K562 (cell line): ENCODE results near the gene SPATA21. TPM values are rescaled to one million over a fixed set of nuclear protein-coding genes. Genes with fewer than 3 reads are reported as not detected.

Experiments used
- ATAC-seq: fragments of 200-7000 bp; cut with Tn5 transposase; 3 replicates; pipeline ENCODE4 v1.9.1; 2020; ENCODE audit warnings: moderate library complexity
- BruUV-seq: library from RNA; stranded (reverse); fragments of 400-500 nt; replicated peaks from 2 replicates; lab custom pipeline; 2021; lab: Mats Ljungman, UMichigan
- CTCF ChIA-PET: fragments of 300-600 bp; formaldehyde crosslinking; extraction: SDS; loops from one replicate; lab custom pipeline; 2021; ENCODE audit warnings: low intra/inter-chr PET ratio; lab: Yijun Ruan, JAX
- POLR2A ChIA-PET: fragments of 300-600, 350-650 bp; sonication (Branson Sonifier 250); formaldehyde crosslinking; extraction: SDS; loops from one replicate; lab custom pipeline; 2021; ENCODE audit warnings: antibody characterized with exemption, inconsistent platforms; lab: Yijun Ruan, JAX
- DNase-seq, 4 experiments: peaks; one replicate each; pipeline versions ENCODE4 v3.0.0 to v3.0.0-alpha.2; 2011 to 2018; ENCODE audit warnings: low spot score in 3 of 4, mixed read lengths in 3 of 4; ENCODE audit errors: extremely low read depth in 1 of 4
- FAIRE-seq: peaks from 2 replicates; lab custom pipeline; 2011; peaks lifted over from hg19 to GRCh38; lab: Jason Lieb, UNC
- H2AFZ ChIP-seq: 2 replicates; pipeline ENCODE4 v1.6.0; 2011; ENCODE audit warnings: low read depth, low read length, control low read depth, inconsistent platforms
- H3K27ac ChIP-seq: fragments of 200-600 bp; 3 replicates; pipeline ENCODE4 v1.8.0; 2011; ENCODE audit warnings: low read depth, mild to moderate bottlenecking, control low read depth, inconsistent platforms, low read length, moderate library complexity, mixed read lengths; ENCODE audit errors: extremely low read depth
- H3K27me3 ChIP-seq, 2 experiments: fragments of 300-600 bp in 1 of 2; 2 replicates in 1 of 2; 3 replicates in 1 of 2; pipeline versions ENCODE4 v1.6.0 to v1.8.0; 2011; ENCODE audit warnings: inconsistent platforms in 2 of 2, low read length in 2 of 2, mild to moderate bottlenecking in 1 of 2, mixed read lengths in 1 of 2, moderate library complexity in 1 of 2; ENCODE audit not compliant: control insufficient read depth in 2 of 2, insufficient read depth in 2 of 2
- H3K36me3 ChIP-seq: fragments of 300-600 bp; 3 replicates; pipeline ENCODE4 v1.8.0; 2011; ENCODE audit warnings: mild to moderate bottlenecking, low read length, inconsistent platforms; ENCODE audit not compliant: control insufficient read depth, insufficient read depth
- H3K4me1 ChIP-seq, 2 experiments: fragments of 200-600 bp in 1 of 2; replicated peaks in 1 of 2; 2 replicates in 1 of 2; 3 replicates in 1 of 2; pipeline versions ENCODE4 v1.5.1 to v1.8.0; 2011; ENCODE audit warnings: inconsistent platforms in 2 of 2, low read length in 2 of 2, mild to moderate bottlenecking in 1 of 2, mixed read lengths in 1 of 2, moderate library complexity in 1 of 2; ENCODE audit not compliant: control insufficient read depth in 2 of 2, insufficient read depth in 2 of 2
- H3K4me2 ChIP-seq: 2 replicates; pipeline ENCODE4 v1.6.1; 2011; ENCODE audit warnings: low read length, control low read depth, inconsistent platforms, mixed read lengths; ENCODE audit not compliant: insufficient read depth
- H3K4me3 ChIP-seq: fragments of 200-600 bp; sonication (generic), shearing (Covaris generic); 2 replicates; pipeline ENCODE4 v1.5.1; 2016; ENCODE audit warnings: control low read depth, inconsistent platforms
- H3K79me2 ChIP-seq: fragments of 200-600 bp; 3 replicates; pipeline ENCODE4 v1.8.0; 2011; ENCODE audit warnings: low read length, inconsistent platforms; ENCODE audit not compliant: control insufficient read depth, insufficient read depth
- H3K9ac ChIP-seq, 2 experiments: 2 replicates each; pipeline versions ENCODE4 v1.6.0 to v1.6.1; 2011; ENCODE audit warnings: low read depth in 2 of 2, low read length in 2 of 2, control low read depth in 1 of 2, inconsistent platforms in 1 of 2, mild to moderate bottlenecking in 1 of 2, mixed read lengths in 1 of 2; ENCODE audit not compliant: insufficient read depth in 1 of 2
- H3K9me1 ChIP-seq: one replicate; pipeline ENCODE4 v1.6.0; 2011; ENCODE audit warnings: inconsistent platforms, mild to moderate bottlenecking, low read length, moderate library complexity; ENCODE audit not compliant: control insufficient read depth, insufficient read depth
- H3K9me3 ChIP-seq: replicated peaks from 2 replicates; pipeline ENCODE4 v1.5.1; 2011; ENCODE audit warnings: low read depth, low read length, inconsistent platforms; ENCODE audit not compliant: control insufficient read depth, insufficient read depth
- H4K20me1 ChIP-seq: replicated peaks from 2 replicates; pipeline ENCODE4 v1.6.1; 2011; ENCODE audit warnings: low read length, inconsistent platforms, mixed read lengths; ENCODE audit not compliant: control insufficient read depth, insufficient read depth
- CXXC5 ChIP-seq: fragments of 250-450 bp; sonication (Bioruptor Pico); IDR thresholded peaks from 2 replicates; pipeline ENCODE4 v1.8.0; 2022; ENCODE audit warnings: inconsistent platforms, mild to moderate bottlenecking, moderate library complexity
- MGA ChIP-seq: fragments of 450-650 bp; IDR thresholded peaks from 2 replicates; pipeline ENCODE4 v1.6.1; 2016; ENCODE audit warnings: mild to moderate bottlenecking, moderate library complexity
- PURB ChIP-seq: sonication (generic); formaldehyde crosslinking; IDR thresholded peaks from 2 replicates; pipeline ENCODE4 v1.9.0; 2021; ENCODE audit warnings: low read depth, mild to moderate bottlenecking, missing genetic modification reagents
- SRSF3 ChIP-seq: fragments of 200-400 bp; formaldehyde crosslinking; IDR thresholded peaks from 2 replicates; pipeline ENCODE4 v1.6.1; 2016; ENCODE audit warnings: mild to moderate bottlenecking, low read length, moderate library complexity; ENCODE audit not compliant: insufficient read depth
- WGBS: fragments of 100-300 bp; shearing (Covaris generic); methylation state at CpG from one replicate; pipeline ENCODE4 v1.1.6; 2016; ENCODE audit warnings: low coverage, mixed read lengths; ENCODE audit not compliant: insufficient coverage; ENCODE audit errors: missing lambda C conversion rate; 5-methylcytosine and 5-hydroxymethylcytosine counted together
- in situ Hi-C: fragments of 300-500 bp; cut with MboI; formaldehyde crosslinking; loops from 4 replicates; pipeline ENCODE4 v1.15.0; 2018; ENCODE audit warnings: inconsistent platforms, mixed read lengths
- intact Hi-C: fragments of 100-400 bp; cut with micrococcal nuclease; formaldehyde crosslinking; loops from 2 replicates; pipeline ENCODE4 v1.14.2; 2022
- polyA plus RNA-seq, 8 experiments: library from polyadenylated mRNA; depleted of rRNA in 4 of 8; stranded (reverse) in 5 of 8; unstranded in 3 of 8; fragments of >200 nt; fragmentation: Nextera tagmentation in 2 of 8; fragmentation: Illumina TruSeq in 1 of 8; extraction: Ambion mirVana in 2 of 8; extraction: Trizol in 1 of 8; gene quantifications; 2 replicates each; pipeline versions ENCODE4 v1.2.1 to v1.2.3, GENCODE V29; 2011 to 2014; ENCODE audit warnings: inconsistent platforms in 1 of 8, missing spikeins in 1 of 8
- total RNA-seq, 7 experiments: library from RNA; depleted of rRNA in 6 of 7; stranded (reverse); fragments of >200 nt in 6 of 7; fragmentation: Illumina TruSeq in 2 of 7; extraction: Trizol in 2 of 7; gene quantifications; 2 replicates each; pipeline versions ENCODE4 v1.2.1 to v1.2.3, GENCODE V29; 2011 to 2021; ENCODE audit warnings: low replicate concordance in 1 of 7
- TF ChIP-seq, protein P1 (sequence below): fragments of 250-450 bp; sonication (Bioruptor Pico); IDR thresholded peaks from 2 replicates; pipeline ENCODE4 v1.4.0; 2020; ENCODE audit warnings: mild to moderate bottlenecking, moderate library complexity, borderline replicate concordance

SPATA21 gene
- total and polyA plus RNA-seq, 9 of the 15 experiments (the other 6 are each of a cell fraction or from before 2014, with no cell fraction given): 0.10 to 0.36 (median 0.13) TPM; not detected in 3

- DNase-seq (peak in 1 of 4 experiments; percentile 4), FAIRE-seq (no peak), ATAC-seq (no peak)
- Histone ChIP-seq H3K27ac (no peak overlapping the region), H3K4me3 (no peak overlapping the region), H3K36me3 (peaks cover 22% of the 10 kb centered on the region; the same call in 2 of the 3 replicates), H3K9ac (no peak overlapping the region; a peak in 1 of 4 replicates), H3K4me2 (no peak overlapping the region), H4K20me1 (peaks cover 39% of the 10 kb centered on the region), H2AFZ (no peak overlapping the region), H3K9me3 (no peaks in the 10 kb centered on the region), H3K79me2 (peaks cover 75% of the 10 kb centered on the region), H3K4me1 (peaks cover 8 to 20% of the 10 kb centered on the region in 2 experiments; a peak in 4 of 5 replicates), H3K9me1 (no peaks in the 10 kb centered on the region), H3K27me3 (no peaks in the 10 kb centered on the region)
- no TSS peak for BruUV-seq
- POLR2A ChIA-PET: interaction anchor here (0.6 to 3.1 kb wide), 4 partner anchors 8 to 55 kb away, joined by 3 to 18 read pairs (median 3); no protein-coding TSS in a partner anchor
- WGBS: 89% methylated on average over 3 of the region's 4 CpGs
- CTCF ChIA-PET: no interaction called here
- TF ChIP-seq CXXC5: no peak
- TF ChIP-seq PURB (CRISPR knock-in tag): no peak
- TF ChIP-seq, protein P1, sequence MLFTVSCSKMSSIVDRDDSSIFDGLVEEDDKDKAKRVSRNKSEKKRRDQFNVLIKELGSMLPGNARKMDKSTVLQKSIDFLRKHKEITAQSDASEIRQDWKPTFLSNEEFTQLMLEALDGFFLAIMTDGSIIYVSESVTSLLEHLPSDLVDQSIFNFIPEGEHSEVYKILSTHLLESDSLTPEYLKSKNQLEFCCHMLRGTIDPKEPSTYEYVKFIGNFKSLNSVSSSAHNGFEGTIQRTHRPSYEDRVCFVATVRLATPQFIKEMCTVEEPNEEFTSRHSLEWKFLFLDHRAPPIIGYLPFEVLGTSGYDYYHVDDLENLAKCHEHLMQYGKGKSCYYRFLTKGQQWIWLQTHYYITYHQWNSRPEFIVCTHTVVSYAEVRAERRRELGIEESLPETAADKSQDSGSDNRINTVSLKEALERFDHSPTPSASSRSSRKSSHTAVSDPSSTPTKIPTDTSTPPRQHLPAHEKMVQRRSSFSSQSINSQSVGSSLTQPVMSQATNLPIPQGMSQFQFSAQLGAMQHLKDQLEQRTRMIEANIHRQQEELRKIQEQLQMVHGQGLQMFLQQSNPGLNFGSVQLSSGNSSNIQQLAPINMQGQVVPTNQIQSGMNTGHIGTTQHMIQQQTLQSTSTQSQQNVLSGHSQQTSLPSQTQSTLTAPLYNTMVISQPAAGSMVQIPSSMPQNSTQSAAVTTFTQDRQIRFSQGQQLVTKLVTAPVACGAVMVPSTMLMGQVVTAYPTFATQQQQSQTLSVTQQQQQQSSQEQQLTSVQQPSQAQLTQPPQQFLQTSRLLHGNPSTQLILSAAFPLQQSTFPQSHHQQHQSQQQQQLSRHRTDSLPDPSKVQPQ (CRISPR knock-in tag): no peak
- no peak for TF ChIP-seq SRSF3
- TF ChIP-seq MGA: no peak
- in situ Hi-C loops (no loop called here), intact Hi-C loops (loop anchor here (5.0 kb wide), 1 partner anchor 127 kb away; no protein-coding TSS in a partner anchor)
Observed at GRCh38 chr1:16369821-16370220, 67.4 kb downstream of the SPATA21 start.
